ENCODE data around the gene SLC66A3.

- TF ChIP-seq EZH2 (IDR thresholded peaks at IDR 0.05; ENCODE audit: borderline replicate concordance, low read depth, low read length, severe bottlenecking) = no peak
- no peak for TF ChIP-seq CTCF (IDR thresholded peaks at IDR 0.05; ENCODE audit: borderline replicate concordance, extremely low read depth, low read length, poor library complexity, severe bottlenecking)
These were observed 45.4 kb downstream of the SLC66A3 start for GRCh38 chr2:11200651-11201050.
